Ishikawa (cell line): Measurements from ENCODE around the gene CEP112.

ENCODE experiments used
- CEBPB ChIP-seq: IDR thresholded peaks from 2 replicates; pipeline ENCODE4 v1.6.1; 2012
- CREB1 ChIP-seq: IDR thresholded peaks from 2 replicates; pipeline ENCODE4 v1.6.1; 2012; ENCODE audit warnings: low read depth
- EGR1 ChIP-seq: IDR thresholded peaks from 2 replicates; pipeline ENCODE4 v1.6.1; 2012
- EP300 ChIP-seq: IDR thresholded peaks from 2 replicates; pipeline ENCODE4 v1.6.1; 2012; ENCODE audit warnings: borderline replicate concordance
- FOXM1 ChIP-seq: IDR thresholded peaks from 2 replicates; pipeline ENCODE4 v1.6.1; 2012; ENCODE audit warnings: low read depth, borderline replicate concordance
- MAX ChIP-seq: IDR thresholded peaks from 2 replicates; pipeline ENCODE4 v1.6.1; 2012
- NFIC ChIP-seq: IDR thresholded peaks from 2 replicates; pipeline ENCODE4 v1.6.1; 2012
- RAD21 ChIP-seq: IDR thresholded peaks from 2 replicates; pipeline ENCODE4 v1.6.1; 2012; ENCODE audit warnings: low read depth
- REST ChIP-seq: IDR thresholded peaks from 2 replicates; pipeline ENCODE4 v1.6.1; 2012; ENCODE audit warnings: low read depth, mild to moderate bottlenecking
- TAF1 ChIP-seq: IDR thresholded peaks from 2 replicates; pipeline ENCODE4 v1.6.1; 2012; ENCODE audit warnings: low read depth, mild to moderate bottlenecking
- TCF12 ChIP-seq: IDR thresholded peaks from 2 replicates; pipeline ENCODE4 v1.6.1; 2012; ENCODE audit warnings: low read depth
- YY1 ChIP-seq: IDR thresholded peaks from 2 replicates; pipeline ENCODE4 v1.6.1; 2012; ENCODE audit warnings: low read depth
- ZBTB7A ChIP-seq: IDR thresholded peaks from 2 replicates; pipeline ENCODE4 v1.6.1; 2012; ENCODE audit warnings: low read depth

GRCh38 chr17:65888649-65889048 lies 303.3 kb downstream of the CEP112 start:
- TF ChIP-seq REST: no peak
- no peak for TF ChIP-seq TAF1
- TF ChIP-seq EP300: no peak
- no peak for TF ChIP-seq FOXM1
- no peak for TF ChIP-seq TCF12
- TF ChIP-seq CREB1: no peak
- no peak for TF ChIP-seq YY1
- TF ChIP-seq ZBTB7A: no peak
- TF ChIP-seq RAD21: no peak
- no peak for TF ChIP-seq MAX
- TF ChIP-seq NFIC: no peak
- TF ChIP-seq EGR1: no peak
- TF ChIP-seq CEBPB: no peak
